Common myeloid progenitor, CD34-positive (primary cell): Measurements from ENCODE around the gene MBD5.
A peak's percentile ranks its signal among the peaks of the same experiment; 100 is the strongest.
"Not testable (repeated sequence)": the region's sequence is repeated elsewhere in the genome, so short reads cannot be mapped to it uniquely, and the experiment has no call there.

ENCODE experiments used
- CTCF ChIA-PET: fragments of 350-600 bp; sonication (Branson Sonifier 250); formaldehyde crosslinking; loops from one replicate; lab custom pipeline; 2021; ENCODE audit warnings: antibody characterized with exemption; lab: Charles Lee
- POLR2A ChIA-PET: fragments of 350-600 bp; sonication (Branson Sonifier 250); formaldehyde crosslinking; loops from one replicate; lab custom pipeline; 2021; ENCODE audit warnings: antibody characterized with exemption; lab: Charles Lee
- DNase-seq, 3 donors: peaks; one replicate each; pipeline versions ENCODE4 v3.0.0 to v3.0.0-alpha.2; 2013
- H3K27ac ChIP-seq, 2 experiments: 1 replicate in 1 of 2; 2 replicates in 1 of 2; pipeline ENCODE4 v1.7.0; 2013; ENCODE audit warnings: inconsistent platforms in 2 of 2, low read length in 2 of 2, mild to moderate bottlenecking in 2 of 2, low read depth in 1 of 2, moderate library complexity in 1 of 2; ENCODE audit not compliant: severe bottlenecking in 2 of 2, insufficient read depth in 1 of 2, poor library complexity in 1 of 2
- H3K27me3 ChIP-seq, 5 experiments: replicated peaks in 2 of 5; 1 replicate in 3 of 5; 2 replicates in 2 of 5; pipeline versions ENCODE4 v1.6.1 to v1.7.0; 2013; ENCODE audit warnings: low read length in 4 of 5, mild to moderate bottlenecking in 2 of 5, moderate library complexity in 2 of 5, inconsistent platforms in 1 of 5; ENCODE audit not compliant: insufficient read depth in 5 of 5, control insufficient read depth in 4 of 5
- H3K36me3 ChIP-seq, 4 experiments: 1 replicate in 2 of 4; 2 replicates in 2 of 4; pipeline versions ENCODE4 v1.6.1 to v1.7.0; 2013; ENCODE audit warnings: low read length in 3 of 4, control low read depth in 1 of 4, mild to moderate bottlenecking in 1 of 4; ENCODE audit not compliant: control insufficient read depth in 4 of 4, insufficient read depth in 4 of 4
- H3K4me1 ChIP-seq, 4 experiments: 1 replicate in 3 of 4; 2 replicates in 1 of 4; pipeline versions ENCODE4 v1.6.1 to v1.7.1; 2013; ENCODE audit warnings: low read length in 3 of 4, mild to moderate bottlenecking in 3 of 4, control low read depth in 1 of 4, inconsistent platforms in 1 of 4, moderate library complexity in 1 of 4; ENCODE audit not compliant: control insufficient read depth in 4 of 4, insufficient read depth in 4 of 4; ENCODE audit errors: control extremely low read depth in 1 of 4
- H3K4me3 ChIP-seq, 7 experiments: 1 replicate in 4 of 7; 2 replicates in 3 of 7; pipeline versions ENCODE4 v1.5.1 to v1.7.0; 2013; ENCODE audit warnings: mild to moderate bottlenecking in 7 of 7, low read length in 6 of 7, moderate library complexity in 6 of 7, inconsistent platforms in 2 of 7, low read depth in 2 of 7, control low read depth in 1 of 7; ENCODE audit not compliant: insufficient read depth in 4 of 7, control insufficient read depth in 1 of 7; ENCODE audit errors: extremely low read depth in 1 of 7
- H3K9me3 ChIP-seq, 5 experiments: 1 replicate in 4 of 5; 2 replicates in 1 of 5; pipeline versions ENCODE4 v1.6.1 to v1.7.1; 2013; ENCODE audit warnings: low read length in 4 of 5, mild to moderate bottlenecking in 2 of 5, inconsistent platforms in 1 of 5, low read depth in 1 of 5, moderate library complexity in 1 of 5; ENCODE audit not compliant: control insufficient read depth in 4 of 5, insufficient read depth in 2 of 5; ENCODE audit errors: control extremely low read depth in 1 of 5
- WGBS: methylation state at CpG from one replicate; pipeline ENCODE4 v1.1.5; 2013; ENCODE audit not compliant: insufficient coverage; 5-methylcytosine and 5-hydroxymethylcytosine counted together

MBD5 gene

DNA sequence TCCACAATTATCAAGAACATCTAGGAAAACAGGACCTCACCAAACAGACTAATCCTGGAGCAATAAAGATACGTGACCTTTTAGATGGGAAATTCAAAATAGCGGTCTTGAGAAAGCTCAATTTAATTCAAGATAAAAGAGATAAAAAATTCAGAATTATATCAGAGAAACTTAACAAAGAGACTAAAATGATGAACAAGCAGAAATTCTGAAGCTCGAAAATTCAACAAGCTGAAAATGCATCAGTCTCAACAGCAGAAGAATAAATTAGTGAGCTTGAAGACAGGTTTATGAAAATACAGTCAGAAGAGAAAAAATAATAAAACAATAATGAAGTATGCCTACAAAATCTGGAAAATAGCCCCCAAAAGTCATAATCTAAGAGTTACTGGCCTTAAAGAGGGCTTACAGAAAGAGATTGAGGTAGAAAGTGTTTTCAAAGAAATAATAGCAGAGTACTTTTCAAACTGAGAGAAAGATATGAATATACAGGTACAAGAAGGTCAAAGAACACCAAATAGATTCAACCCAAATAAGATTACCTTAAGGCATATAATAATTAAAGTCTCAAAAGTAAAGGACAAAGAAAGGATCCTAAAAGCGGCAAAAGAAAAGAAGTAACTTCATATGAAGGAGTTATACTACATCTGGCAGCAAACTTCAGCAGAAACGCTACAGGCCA lies 13.5 kb upstream of the MBD5 start:
- Histone ChIP-seq H3K36me3 (peaks cover 2 to 8% (median 4%) of the 10 kb centered on the region in 4 experiments), H3K27me3 (no peaks in the 10 kb centered on the region), H3K4me3 (no peak overlapping the region), H3K9me3 (peaks cover 0 to 28% (median 8%) of the 10 kb centered on the region in 5 experiments), H3K4me1 (no peaks in the 10 kb centered on the region), H3K27ac (no peak overlapping the region)
- no peak for DNase-seq
- 100% methylated on average over 3 of the region's 5 CpGs for WGBS
- ChIA-PET CTCF (no interaction called here), POLR2A (no interaction called here)

DNA sequence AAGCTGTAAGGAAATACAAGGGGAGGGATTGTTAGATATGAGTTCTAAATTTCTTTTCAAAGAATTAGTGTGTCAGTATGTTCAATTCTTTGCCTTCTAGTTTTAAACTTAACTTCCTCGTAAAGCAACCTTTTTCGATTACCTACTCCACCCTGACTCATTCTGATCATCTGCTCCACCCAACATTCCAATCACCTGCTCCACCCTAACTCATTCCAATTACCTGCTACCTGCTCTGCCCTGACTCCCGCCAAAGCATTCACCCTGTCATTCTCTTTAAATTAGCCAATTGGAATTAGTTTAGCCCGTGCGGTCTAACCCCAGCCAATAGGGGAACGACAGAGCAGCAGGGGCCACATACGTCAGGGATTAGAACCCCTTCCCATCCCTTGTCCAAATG lies 12.5 kb upstream of the MBD5 start:
- CTCF ChIA-PET, H3K36me3 ChIP-seq, H3K27ac ChIP-seq, H3K4me3 ChIP-seq, H3K4me1 ChIP-seq, DNase-seq, POLR2A ChIA-PET, H3K27me3 ChIP-seq: not testable (repeated sequence)
- 97% methylated on average over 7 of the region's 7 CpGs for WGBS
- peaks cover 0 to 28% (median 8%) of the 10 kb centered on the region in 5 experiments for H3K9me3 ChIP-seq

DNA sequence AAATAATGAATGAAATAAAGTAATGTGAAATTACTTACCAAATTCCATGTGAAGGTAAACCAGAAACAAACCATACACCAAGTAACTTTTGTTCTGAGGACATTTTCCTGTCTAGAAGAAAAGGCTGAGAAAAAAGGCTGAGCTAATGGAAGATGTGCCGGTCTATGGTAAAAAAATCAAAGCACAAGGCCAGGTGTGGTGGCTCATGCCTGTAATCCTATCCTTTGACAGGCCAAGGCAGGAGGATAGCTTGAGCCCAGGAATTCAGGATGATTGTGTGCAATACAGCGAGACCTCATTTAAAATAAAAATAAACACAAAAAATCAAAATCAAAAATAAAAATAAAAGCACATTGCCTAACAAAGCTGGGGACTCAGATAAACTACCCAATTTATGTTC lies 7.0 kb upstream of the MBD5 start:
- Histone ChIP-seq H3K27me3 (no peaks in the 10 kb centered on the region), H3K27ac (no peak overlapping the region), H3K9me3 (peaks cover 0 to 9% (median 3%) of the 10 kb centered on the region in 5 experiments), H3K4me3 (no peak overlapping the region), H3K36me3 (peaks cover 0 to 4% (median 0%) of the 10 kb centered on the region in 4 experiments), H3K4me1 (peaks cover 0 to 8% (median 3%) of the 10 kb centered on the region in 4 experiments)
- DNase-seq = no peak
- ChIA-PET POLR2A (no interaction called here), CTCF (no interaction called here)
- 100% methylated on average over 1 of the region's 2 CpGs for WGBS

DNA sequence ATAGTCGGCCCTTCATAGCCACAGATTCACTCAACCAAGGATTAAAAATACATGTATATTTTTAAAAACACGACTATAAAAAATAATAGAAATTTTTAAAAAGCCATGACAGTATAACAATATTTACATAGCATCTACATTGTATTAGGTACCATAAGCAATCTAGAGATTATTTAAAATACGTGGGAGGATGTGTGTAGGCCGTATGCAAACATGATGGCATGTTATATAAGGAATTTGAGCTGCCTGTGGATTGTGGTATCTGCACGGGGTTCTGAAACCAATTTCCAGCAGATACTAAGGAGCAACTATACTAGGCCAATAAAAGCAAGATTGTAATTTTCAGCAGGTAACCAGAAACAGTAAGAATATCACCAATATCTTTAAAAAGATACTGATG lies 6.3 kb upstream of the MBD5 start:
- WGBS = no CpG with 5 or more reads among the region's 5 CpGs
- Histone ChIP-seq H3K9me3 (peaks cover 0 to 6% (median 2%) of the 10 kb centered on the region in 5 experiments), H3K4me1 (peaks cover 3 to 14% (median 9%) of the 10 kb centered on the region in 4 experiments), H3K27ac (no peak overlapping the region), H3K27me3 (no peaks in the 10 kb centered on the region), H3K36me3 (peaks cover 0 to 4% (median 0%) of the 10 kb centered on the region in 4 experiments), H3K4me3 (no peak overlapping the region)
- ChIA-PET CTCF (no interaction called here), POLR2A (no interaction called here)
- DNase-seq = no peak

- 0% methylated on average over 34 of the region's 52 CpGs for WGBS
- peak within 1 kb of the TSS; percentile 78 to 100 (median 96) for H3K4me3 ChIP-seq
- ChIA-PET CTCF (interaction anchor here (0.9 to 2.4 kb wide), 6 partner anchors 9 to 525 kb away, joined by 3 to 10 read pairs (median 4); no protein-coding TSS in a partner anchor), POLR2A (interaction anchor here (0.6 to 1.0 kb wide), 3 partner anchors 33 to 625 kb away, joined by 3 to 6 read pairs (median 3); no protein-coding TSS in a partner anchor)
- no peaks in the 10 kb centered on the region for H3K9me3 ChIP-seq
- peaks cover 9 to 49% (median 30%) of the 10 kb centered on the region in 4 experiments for H3K4me1 ChIP-seq
- DNase-seq = peak; percentile 99
- no peaks in the 10 kb centered on the region for H3K27me3 ChIP-seq
- peaks cover 0 to 4% (median 2%) of the 10 kb centered on the region in 4 experiments for H3K36me3 ChIP-seq
- peak within 1 kb of the TSS; percentile 86 to 88 for H3K27ac ChIP-seq
Observed at GRCh38 chr2:148020111-148021058, 506 bp upstream of the MBD5 start, which contains the start of gene ORC4. Gene ORC4 (minus strand): TSS chr2:148020737. CDS start chr2:147975958, 44,779 bp downstream.

DNA sequence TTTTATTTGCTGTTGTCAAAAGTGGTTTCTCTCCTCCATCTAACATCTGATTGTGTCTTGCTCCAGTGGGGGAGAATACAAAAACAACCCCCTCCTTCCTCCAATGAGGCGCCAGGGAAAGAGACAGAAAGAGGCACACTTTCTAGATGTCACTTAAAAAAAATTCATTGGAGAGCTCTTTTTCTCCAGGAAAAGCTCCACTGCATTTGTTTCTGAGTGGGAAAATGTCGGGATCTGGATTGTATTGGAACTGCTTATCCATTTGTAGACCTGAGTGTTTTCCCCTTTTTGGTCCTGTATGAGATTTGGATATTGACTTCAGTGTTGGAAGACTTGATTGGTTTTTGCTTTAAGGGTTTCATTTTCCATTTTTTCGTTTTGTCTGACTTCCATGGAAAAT lies 995 bp downstream of the MBD5 start:
- whole genome bisulfite sequencing = 0% methylated on average over 2 of the region's 3 CpGs

More for the DNA sequence above, 995 bp downstream of the MBD5 start:
- Histone ChIP-seq H3K9me3 (no peaks in the 10 kb centered on the region), H3K36me3 (peaks cover 0 to 3% (median 0%) of the 10 kb centered on the region in 4 experiments), H3K4me1 (peaks cover 9 to 49% (median 30%) of the 10 kb centered on the region in 4 experiments), H3K4me3 (peak overlapping the region in 6 of 7 experiments; percentile 78 to 100 (median 96)), H3K27ac (peak overlapping the region; percentile 86 to 88), H3K27me3 (no peaks in the 10 kb centered on the region)
- ChIA-PET CTCF (interaction anchor here (1.0 to 1.3 kb wide), 3 partner anchors 487 to 905 kb away, joined by 3 to 4 read pairs (median 3); no protein-coding TSS in a partner anchor), POLR2A (no interaction called here)
- DNase-seq = no peak
